GM19324 (cell line): ENCODE results near the gene EXT2.

Source experiments
- ATAC-seq: cut with Tn5 transposase; IDR thresholded peaks from one replicate; pipeline ENCODE4 v1.9.1; 2021; ENCODE audit warnings: mild to moderate bottlenecking, moderate library complexity; ENCODE audit not compliant: unreplicated experiment, low FRiP score

EXT2 gene

DNA sequence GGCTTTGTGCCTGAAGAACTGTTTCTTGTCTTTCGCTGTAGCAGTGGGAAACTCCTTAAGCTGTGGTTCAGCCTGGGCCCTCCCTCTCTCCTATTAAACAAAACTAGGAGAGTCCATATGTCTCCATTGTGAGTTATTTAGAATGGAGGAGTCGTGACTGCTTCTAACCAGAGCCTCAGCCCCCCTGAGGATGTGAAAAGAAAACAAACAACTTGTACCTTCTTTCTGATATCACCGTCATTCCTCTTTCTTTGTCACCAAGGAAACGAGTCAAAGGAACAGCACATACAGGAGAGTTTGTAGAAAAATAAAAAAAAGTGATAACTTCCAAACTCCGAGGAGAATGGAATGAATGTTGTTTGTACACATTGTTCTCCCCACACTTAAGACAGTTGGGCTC lies 11.6 kb upstream of the EXT2 start:
- no peak for ATAC-seq

GRCh38 chr11:44085330-44085729 lies 10.1 kb upstream of the EXT2 start:
- no peak for ATAC-seq

- ATAC-seq = no peak
Observed at GRCh38 chr11:44088377-44088776, 7.1 kb upstream of the EXT2 start.

DNA sequence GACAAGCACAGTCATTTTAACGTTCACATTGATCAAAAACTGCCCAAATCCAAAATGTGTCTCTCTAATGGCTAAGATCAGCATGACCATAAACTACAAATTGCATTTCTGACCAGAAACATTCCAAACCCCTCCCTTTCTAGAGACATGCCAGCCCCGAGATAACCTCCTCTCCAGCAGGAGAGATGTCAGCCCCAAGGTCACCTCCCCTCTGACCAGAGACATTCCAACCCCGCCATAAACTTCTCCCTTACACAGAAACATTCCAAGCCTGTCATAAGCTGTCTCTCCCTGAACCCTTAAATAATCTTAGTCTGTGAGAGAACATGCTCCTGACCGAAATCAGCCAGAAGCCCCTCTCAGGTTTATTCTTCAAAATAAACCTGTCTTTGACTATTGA lies 6.6 kb upstream of the EXT2 start:
- no peak for ATAC-seq

- no peak for ATAC-seq
Observed at GRCh38 chr11:44090539-44090938, 4.9 kb upstream of the EXT2 start.

GRCh38 chr11:44094260-44094868 lies 1.1 kb upstream of the EXT2 start:
- ATAC-seq = no peak

DNA sequence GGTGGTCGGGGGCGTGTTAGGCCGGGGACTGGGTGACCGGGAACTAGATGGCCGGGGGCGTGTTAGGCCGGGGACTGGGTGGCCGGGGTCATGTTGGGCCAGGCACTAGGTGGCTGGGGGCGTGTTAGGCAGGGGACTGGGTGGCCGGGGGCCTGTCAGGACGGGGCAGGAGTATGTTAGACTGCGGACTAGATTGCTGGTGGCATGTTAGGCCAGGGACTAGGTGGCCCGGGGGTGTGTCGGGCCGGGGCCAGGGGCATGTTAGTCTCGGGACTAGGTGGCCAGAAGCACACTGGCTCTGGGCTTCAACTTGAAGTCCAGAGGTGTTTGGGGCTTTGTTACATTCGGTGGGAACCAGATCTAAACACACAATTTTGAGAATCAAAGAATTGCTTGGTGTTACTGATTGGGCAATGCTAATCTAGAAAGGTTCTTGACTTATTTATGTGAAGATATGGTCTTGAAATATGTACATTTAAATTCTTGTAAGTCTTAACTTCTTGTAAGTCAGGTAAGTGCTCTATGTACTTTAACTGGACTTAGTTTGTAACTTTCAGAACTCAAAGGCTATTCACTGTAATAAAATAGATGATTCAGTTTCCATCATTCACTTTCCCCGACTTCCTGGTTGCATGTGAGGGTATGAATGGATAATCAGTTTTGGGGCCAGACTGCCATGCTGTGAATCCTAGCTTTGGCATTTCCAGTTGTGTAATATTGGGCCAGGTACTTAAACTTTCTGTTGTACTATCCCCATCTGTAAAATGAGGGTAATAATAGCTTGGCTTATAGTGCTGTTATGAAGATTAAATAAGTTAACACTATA lies 1.1 kb downstream of the EXT2 start:
- ATAC-seq = no peak

- ATAC-seq = no peak
Observed at GRCh38 chr11:44097821-44098220, 2.3 kb downstream of the EXT2 start.

DNA sequence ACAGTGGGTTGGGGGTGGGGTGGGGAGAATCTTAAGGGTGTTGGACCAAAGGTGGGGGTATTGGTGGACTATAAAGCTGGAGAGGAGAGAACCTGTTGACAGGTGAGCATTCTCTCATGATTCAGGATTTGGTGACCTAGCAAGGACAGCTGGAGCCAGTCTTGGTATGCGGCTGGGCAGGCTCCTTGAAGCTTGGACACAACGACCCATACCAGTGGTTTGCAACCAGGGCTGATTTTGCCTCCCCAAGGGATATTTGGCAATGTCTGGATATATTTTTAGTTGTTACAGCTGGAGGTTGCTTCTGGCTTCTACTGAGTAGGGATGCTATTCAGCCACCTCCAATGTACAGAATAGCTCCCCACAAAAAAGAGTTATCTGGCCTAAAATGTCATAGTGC lies 5.6 kb downstream of the EXT2 start:
- ATAC-seq = no peak

GRCh38 chr11:44104481-44105294 lies 9.2 kb downstream of the EXT2 start:
- ATAC-seq = no peak

DNA sequence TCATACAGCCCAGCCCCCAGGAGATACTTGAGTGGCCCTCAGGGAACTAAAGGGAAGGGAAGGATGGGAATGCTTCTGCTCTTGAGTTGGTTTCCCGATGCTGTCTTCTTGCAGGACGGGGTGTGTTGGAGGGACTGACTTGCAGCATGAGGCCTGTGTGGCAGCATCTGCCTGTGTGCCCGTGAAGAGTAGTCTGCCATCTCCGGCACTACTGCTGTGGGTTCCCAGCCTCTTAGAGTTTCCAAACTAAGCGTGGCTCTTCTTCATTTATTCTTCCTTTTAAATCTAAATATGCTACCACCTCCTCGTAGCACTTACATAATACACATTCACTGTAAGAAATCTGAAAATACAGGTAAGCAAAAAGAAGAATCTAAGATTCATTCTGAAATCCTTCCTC lies 12.8 kb downstream of the EXT2 start:
- no peak for ATAC-seq

DNA sequence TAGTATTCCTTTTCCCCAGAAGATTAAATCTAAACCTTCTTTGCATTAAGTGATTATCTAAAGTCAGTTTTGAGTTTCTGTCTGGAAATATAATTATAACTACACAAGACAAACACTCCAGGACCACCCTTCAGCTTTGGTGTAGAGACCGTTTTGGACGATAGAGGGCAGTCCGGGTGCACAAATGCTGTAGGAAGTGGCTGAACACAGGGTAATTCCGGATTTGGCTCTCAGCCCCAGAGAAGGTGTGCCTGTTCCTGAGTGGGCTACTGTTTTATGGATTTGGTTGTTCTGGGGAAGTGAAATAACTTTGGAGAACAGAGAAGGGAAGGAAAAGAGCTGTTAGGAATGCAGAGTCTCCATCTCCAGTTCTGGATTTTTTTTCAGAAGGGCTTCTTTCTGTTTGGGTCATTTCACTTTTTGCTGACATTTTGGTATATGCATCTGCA lies 14.8 kb downstream of the EXT2 start:
- ATAC-seq = peak; percentile 74

- no peak for ATAC-seq
Observed at GRCh38 chr11:44112091-44112821, 16.8 kb downstream of the EXT2 start.

DNA sequence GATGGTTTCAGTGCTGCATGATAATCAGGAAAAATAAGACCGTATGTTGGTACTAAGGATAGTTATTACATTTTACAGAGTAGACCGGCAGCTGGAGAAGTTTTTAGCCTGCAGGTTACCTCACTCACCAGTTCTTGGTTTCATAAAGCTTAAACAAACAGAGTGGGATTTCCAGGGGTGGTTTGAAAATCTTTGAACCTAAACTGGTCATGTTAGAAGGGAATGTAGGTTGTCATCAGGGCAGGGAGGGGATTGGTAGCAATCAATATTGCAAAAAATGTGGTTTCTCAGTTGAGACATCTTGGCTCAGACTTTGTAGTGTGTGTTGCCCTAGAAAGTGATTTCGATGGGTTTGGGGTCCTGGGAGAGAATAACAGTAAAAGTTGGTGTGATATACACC lies 17.5 kb downstream of the EXT2 start:
- ATAC-seq = no peak

DNA sequence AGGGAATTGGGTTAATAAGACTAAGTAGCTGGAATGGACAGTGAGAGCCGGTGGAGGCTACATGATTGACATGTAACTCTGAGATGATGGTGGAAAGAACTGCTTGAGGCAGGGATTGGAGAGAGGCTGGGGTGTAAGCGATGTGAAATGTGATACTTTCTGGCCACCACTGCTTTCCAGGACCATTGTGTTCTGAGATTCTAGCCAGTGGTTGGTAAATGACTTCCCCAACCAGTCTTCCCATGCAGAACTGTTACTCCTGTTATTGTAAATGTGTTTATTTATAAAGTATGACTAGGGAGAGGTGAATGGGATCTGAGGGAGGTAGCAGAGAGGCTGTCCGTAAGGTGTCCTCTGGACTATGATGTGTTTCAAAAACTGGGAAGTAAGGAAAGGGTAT lies 18.1 kb downstream of the EXT2 start:
- no peak for ATAC-seq

GRCh38 chr11:44116234-44116830 lies 20.9 kb downstream of the EXT2 start:
- ATAC-seq = no peak

GRCh38 chr11:44120169-44120568 lies 24.7 kb downstream of the EXT2 start:
- ATAC-seq = no peak

DNA sequence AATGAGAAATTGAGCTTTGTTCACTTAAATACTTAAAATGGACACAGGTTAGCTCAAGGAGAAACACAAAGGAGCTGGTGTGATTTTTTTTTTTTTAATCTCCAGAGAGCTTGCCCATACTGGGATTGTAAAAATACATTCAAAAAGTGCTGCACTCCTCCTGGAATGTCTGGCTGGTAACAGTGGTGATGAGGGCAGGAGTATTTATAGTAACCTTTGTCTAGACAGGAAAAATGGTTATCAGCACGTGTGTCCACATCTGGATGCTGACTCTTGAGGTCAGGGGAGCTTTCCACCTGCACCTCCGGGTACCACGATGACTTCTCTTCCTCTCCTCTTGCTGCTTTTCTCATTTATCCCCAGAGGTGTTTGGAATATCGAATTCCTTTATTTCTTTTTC lies 30.1 kb downstream of the EXT2 start:
- no peak for ATAC-seq

- no peak for ATAC-seq
Observed at GRCh38 chr11:44126304-44126703, 30.8 kb downstream of the EXT2 start.

- ATAC-seq = no peak
Observed at GRCh38 chr11:44127130-44127529, 31.7 kb downstream of the EXT2 start.
